PFSK-1 (cell line): Measurements from ENCODE around the gene GNG8.

Experiments used
- FOXP2 ChIP-seq: optimal IDR thresholded peaks from 2 replicates; pipeline ENCODE3; 2011; ENCODE audit warnings: borderline replicate concordance, control low read depth, inconsistent platforms; ENCODE audit not compliant: insufficient read depth; ENCODE audit errors: extremely low read length, extremely low read depth
- POLR2AphosphoS5 ChIP-seq: IDR thresholded peaks from 2 replicates; pipeline ENCODE4 v1.6.1; 2012; ENCODE audit warnings: low read depth, mild to moderate bottlenecking, control low read depth, low read length, moderate library complexity
- TAF1 ChIP-seq: IDR thresholded peaks from 2 replicates; pipeline ENCODE4 v1.6.1; 2012; ENCODE audit warnings: low read length, control low read depth, borderline replicate concordance; ENCODE audit not compliant: insufficient read depth
- TF ChIP-seq, protein P1 (sequence below), 2 experiments: IDR thresholded peaks; 2 replicates each; pipeline versions ENCODE4 v1.6.1 to v1.8.0; 2011 to 2012; ENCODE audit warnings: low read depth in 2 of 2, low read length in 2 of 2, control low read depth in 1 of 2, inconsistent platforms in 1 of 2, mild to moderate bottlenecking in 1 of 2, moderate library complexity in 1 of 2; ENCODE audit not compliant: insufficient read depth in 1 of 2

DNA sequence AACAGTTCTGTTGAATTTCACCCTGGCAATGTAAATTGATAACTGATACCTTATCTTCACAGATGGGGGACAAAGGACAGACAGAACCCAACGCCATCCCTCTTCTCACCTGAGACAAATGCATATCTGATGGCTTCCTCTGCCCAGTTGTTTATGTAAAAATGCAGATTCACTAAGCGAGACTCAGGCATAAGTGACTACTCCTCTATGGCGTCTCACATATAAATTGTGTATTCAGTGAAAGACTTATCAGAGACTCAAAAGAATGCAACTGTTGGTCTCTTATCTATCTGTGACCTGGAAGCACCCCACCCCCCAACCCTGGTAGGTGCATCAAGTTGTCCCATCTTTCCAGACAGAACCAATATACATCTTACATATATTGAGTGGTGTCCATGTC is 48.1 kb downstream of the GNG8 start:
- TF ChIP-seq, protein P1, sequence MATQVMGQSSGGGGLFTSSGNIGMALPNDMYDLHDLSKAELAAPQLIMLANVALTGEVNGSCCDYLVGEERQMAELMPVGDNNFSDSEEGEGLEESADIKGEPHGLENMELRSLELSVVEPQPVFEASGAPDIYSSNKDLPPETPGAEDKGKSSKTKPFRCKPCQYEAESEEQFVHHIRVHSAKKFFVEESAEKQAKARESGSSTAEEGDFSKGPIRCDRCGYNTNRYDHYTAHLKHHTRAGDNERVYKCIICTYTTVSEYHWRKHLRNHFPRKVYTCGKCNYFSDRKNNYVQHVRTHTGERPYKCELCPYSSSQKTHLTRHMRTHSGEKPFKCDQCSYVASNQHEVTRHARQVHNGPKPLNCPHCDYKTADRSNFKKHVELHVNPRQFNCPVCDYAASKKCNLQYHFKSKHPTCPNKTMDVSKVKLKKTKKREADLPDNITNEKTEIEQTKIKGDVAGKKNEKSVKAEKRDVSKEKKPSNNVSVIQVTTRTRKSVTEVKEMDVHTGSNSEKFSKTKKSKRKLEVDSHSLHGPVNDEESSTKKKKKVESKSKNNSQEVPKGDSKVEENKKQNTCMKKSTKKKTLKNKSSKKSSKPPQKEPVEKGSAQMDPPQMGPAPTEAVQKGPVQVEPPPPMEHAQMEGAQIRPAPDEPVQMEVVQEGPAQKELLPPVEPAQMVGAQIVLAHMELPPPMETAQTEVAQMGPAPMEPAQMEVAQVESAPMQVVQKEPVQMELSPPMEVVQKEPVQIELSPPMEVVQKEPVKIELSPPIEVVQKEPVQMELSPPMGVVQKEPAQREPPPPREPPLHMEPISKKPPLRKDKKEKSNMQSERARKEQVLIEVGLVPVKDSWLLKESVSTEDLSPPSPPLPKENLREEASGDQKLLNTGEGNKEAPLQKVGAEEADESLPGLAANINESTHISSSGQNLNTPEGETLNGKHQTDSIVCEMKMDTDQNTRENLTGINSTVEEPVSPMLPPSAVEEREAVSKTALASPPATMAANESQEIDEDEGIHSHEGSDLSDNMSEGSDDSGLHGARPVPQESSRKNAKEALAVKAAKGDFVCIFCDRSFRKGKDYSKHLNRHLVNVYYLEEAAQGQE (IDR thresholded peaks at IDR 0.05; ENCODE audit: insufficient read depth in 1 of 2, low read depth in 2 of 2, low read length in 2 of 2) = no peak
- TF ChIP-seq TAF1 (no peak), POLR2AphosphoS5 (no peak), FOXP2 (no peak)
